AG09319 (cell line): Measurements from ENCODE around the gene NCMAP.
"Not testable (repeated sequence)": the region's sequence is repeated elsewhere in the genome, so short reads cannot be mapped to it uniquely, and the experiment has no call there.

ENCODE experiments used
- DNase-seq: peaks from one replicate; pipeline ENCODE4 v3.0.0-alpha.2; 2010; ENCODE audit warnings: low read depth; ENCODE audit errors: extremely low read depth
- CTCF ChIP-seq: IDR thresholded peaks from 2 replicates; pipeline ENCODE4 v1.5.1; 2011; ENCODE audit warnings: low read depth, mild to moderate bottlenecking, inconsistent platforms, low read length, moderate library complexity

Gene NCMAP

GRCh38 chr1:24555591-24556413, at the start of gene NCMAP:
TSS of gene NCMAP (plus strand) at chr1:24556087. CDS start at chr1:24595431, 39,344 bp downstream.
- no peak for TF ChIP-seq CTCF
- no peak for DNase-seq

GRCh38 chr1:24506691-24507381, 49.1 kb upstream of the NCMAP start:
- no peak for TF ChIP-seq CTCF
- no peak for DNase-seq

GRCh38 chr1:24507405-24507804, 48.5 kb upstream of the NCMAP start:
- TF ChIP-seq CTCF = no peak
- DNase-seq = no peak

- TF ChIP-seq CTCF = no peak
These were observed 47.0 kb upstream of the NCMAP start for GRCh38 chr1:24508911-24509310.

GRCh38 chr1:24513706-24514105, 42.2 kb upstream of the NCMAP start:
- TF ChIP-seq CTCF = no peak
- DNase-seq = no peak

More at GRCh38 chr1:24508911-24509310, 47.0 kb upstream of the NCMAP start:
- no peak for DNase-seq

- no peak for DNase-seq
These were observed 40.9 kb upstream of the NCMAP start for GRCh38 chr1:24514946-24515345.

GRCh38 chr1:24515671-24516209, 40.1 kb upstream of the NCMAP start:
- DNase-seq = not testable (repeated sequence)

More at GRCh38 chr1:24514946-24515345, 40.9 kb upstream of the NCMAP start:
- TF ChIP-seq CTCF = no peak
